IPS-NIHi7 (cell line): Measurements from ENCODE around the gene DOCK10.
"Not testable (repeated sequence)": the region's sequence is repeated elsewhere in the genome, so short reads cannot be mapped to it uniquely, and the experiment has no call there.

ENCODE experiments used
- DNase-seq: peaks from one replicate; pipeline ENCODE4 v3.0.0; 2012; ENCODE audit warnings: mixed read lengths; ENCODE audit errors: extremely low spot score

DOCK10 gene

GRCh38 chr2:224948859-224949258 lies 93.4 kb downstream of the DOCK10 start:
- no peak for DNase-seq

GRCh38 chr2:224948005-224948404 lies 94.3 kb downstream of the DOCK10 start:
- DNase-seq: no peak

GRCh38 chr2:224947566-224947965 lies 94.7 kb downstream of the DOCK10 start:
- DNase-seq: no peak

GRCh38 chr2:224946895-224947294 lies 95.4 kb downstream of the DOCK10 start:
- no peak for DNase-seq

- DNase-seq: no peak
Measured at GRCh38 chr2:224944707-224945547, 97.3 kb downstream of the DOCK10 start.

GRCh38 chr2:224943601-224944041 lies 98.6 kb downstream of the DOCK10 start:
- DNase-seq: not testable (repeated sequence)

GRCh38 chr2:224941960-224942359 lies 100.3 kb downstream of the DOCK10 start:
- DNase-seq: peak; percentile 31

- DNase-seq: no peak
Measured at GRCh38 chr2:224940618-224941017, 101.7 kb downstream of the DOCK10 start.

GRCh38 chr2:224938651-224939182 lies 103.6 kb downstream of the DOCK10 start:
- no peak for DNase-seq

- DNase-seq: no peak
Measured at GRCh38 chr2:224937887-224938286, 104.4 kb downstream of the DOCK10 start.

GRCh38 chr2:224934526-224935188 lies 107.6 kb downstream of the DOCK10 start:
- DNase-seq: peak; percentile 15

GRCh38 chr2:224933431-224933830 lies 108.8 kb downstream of the DOCK10 start:
- DNase-seq: no peak

GRCh38 chr2:224932522-224932921 lies 109.7 kb downstream of the DOCK10 start:
- DNase-seq: no peak

- DNase-seq: no peak
Measured at GRCh38 chr2:224931956-224932355, 110.3 kb downstream of the DOCK10 start.

GRCh38 chr2:224930990-224931389 lies 111.3 kb downstream of the DOCK10 start:
- peak; percentile 15 for DNase-seq

- no peak for DNase-seq
Measured at GRCh38 chr2:224930124-224930523, 112.1 kb downstream of the DOCK10 start.

- no peak for DNase-seq
Measured at GRCh38 chr2:224929512-224929911, 112.8 kb downstream of the DOCK10 start.

- no peak for DNase-seq
Measured at GRCh38 chr2:224927646-224928173, 114.6 kb downstream of the DOCK10 start.

- DNase-seq: no peak
Measured at GRCh38 chr2:224927011-224927410, 115.3 kb downstream of the DOCK10 start.

GRCh38 chr2:224925810-224926100 lies 116.5 kb downstream of the DOCK10 start:
- DNase-seq: no peak

- no peak for DNase-seq
Measured at GRCh38 chr2:224925061-224925809, 117.0 kb downstream of the DOCK10 start.

GRCh38 chr2:224924631-224925030 lies 117.6 kb downstream of the DOCK10 start:
- no peak for DNase-seq
